GM12873 (cell line): ENCODE data around the gene RSL24D1.

Experiments
- CTCF ChIP-seq: IDR thresholded peaks from 2 replicates; pipeline ENCODE4 v1.5.1; 2012; ENCODE audit warnings: low read depth, mild to moderate bottlenecking, moderate library complexity, low read length, control low read depth; ENCODE audit not compliant: insufficient read depth; ENCODE audit errors: missing control alignments

The RSL24D1 gene

DNA sequence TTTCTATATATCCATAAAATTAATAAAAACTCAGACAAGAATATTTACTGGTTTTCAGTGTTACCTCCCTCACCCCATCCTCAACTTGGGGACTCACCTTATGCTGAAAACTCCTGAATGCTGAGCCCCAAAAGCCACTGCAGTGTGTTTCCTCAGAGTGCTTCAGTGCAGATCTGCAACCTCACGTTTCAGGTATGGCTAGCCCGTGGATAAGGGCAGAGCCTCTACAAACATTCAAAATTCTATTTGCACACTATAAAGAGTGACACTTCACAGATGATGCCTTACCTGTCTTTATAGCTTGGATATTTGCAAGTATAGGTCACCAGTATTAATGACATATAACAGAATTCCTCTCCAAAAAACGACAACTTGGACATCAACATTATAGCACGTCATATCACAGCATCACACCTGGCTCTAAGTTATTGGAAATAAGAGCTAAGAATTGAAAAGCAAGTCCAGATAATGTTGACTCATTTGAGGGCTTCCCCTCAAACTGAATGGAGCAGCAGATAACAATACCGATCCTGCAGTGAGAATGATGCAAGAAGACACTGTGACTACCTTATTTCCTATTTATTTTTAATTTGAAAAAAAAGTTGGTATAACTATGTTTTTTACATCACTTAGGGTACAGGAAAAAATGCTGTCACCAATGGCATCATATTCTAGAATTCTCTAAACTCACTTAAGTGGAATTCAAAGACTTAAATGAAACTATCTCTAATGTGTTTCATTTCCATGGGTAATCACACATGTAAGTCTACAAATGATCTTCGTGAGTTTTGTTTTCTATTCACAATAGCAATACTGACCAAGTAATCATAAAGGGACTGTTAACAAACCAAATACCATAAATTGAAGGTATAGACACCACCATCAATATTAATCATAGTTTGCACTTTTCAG is 40.7 kb upstream of the RSL24D1 start:
- no peak for TF ChIP-seq CTCF

- TF ChIP-seq CTCF = no peak
These were observed 38.9 kb upstream of the RSL24D1 start for GRCh38 chr15:55235546-55236036.

- no peak for TF ChIP-seq CTCF
These were observed 38.0 kb upstream of the RSL24D1 start for GRCh38 chr15:55234800-55235104.

GRCh38 chr15:55234104-55234799 is 37.5 kb upstream of the RSL24D1 start:
- TF ChIP-seq CTCF = no peak

DNA sequence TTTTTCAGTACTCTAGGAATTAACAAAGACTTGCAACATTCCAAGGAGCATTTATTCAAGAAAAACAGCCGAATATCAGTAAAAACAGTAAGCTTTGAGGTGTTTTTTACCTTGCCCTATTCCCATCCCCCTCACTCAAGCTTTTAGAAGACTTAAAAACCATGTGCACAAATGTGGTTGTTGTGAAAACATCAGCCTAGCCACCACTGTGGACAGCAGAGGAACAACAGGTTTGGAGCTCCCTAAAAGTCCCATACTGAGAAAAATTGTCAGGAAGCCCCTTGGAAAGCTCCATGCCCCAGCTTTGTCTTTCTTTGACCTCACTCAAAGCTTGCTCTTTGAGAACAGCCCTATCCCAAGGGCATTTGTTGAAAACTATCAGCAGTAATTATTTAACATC is 34.7 kb upstream of the RSL24D1 start:
- no peak for TF ChIP-seq CTCF

- no peak for TF ChIP-seq CTCF
These were observed 34.2 kb upstream of the RSL24D1 start for GRCh38 chr15:55230953-55231352.

DNA sequence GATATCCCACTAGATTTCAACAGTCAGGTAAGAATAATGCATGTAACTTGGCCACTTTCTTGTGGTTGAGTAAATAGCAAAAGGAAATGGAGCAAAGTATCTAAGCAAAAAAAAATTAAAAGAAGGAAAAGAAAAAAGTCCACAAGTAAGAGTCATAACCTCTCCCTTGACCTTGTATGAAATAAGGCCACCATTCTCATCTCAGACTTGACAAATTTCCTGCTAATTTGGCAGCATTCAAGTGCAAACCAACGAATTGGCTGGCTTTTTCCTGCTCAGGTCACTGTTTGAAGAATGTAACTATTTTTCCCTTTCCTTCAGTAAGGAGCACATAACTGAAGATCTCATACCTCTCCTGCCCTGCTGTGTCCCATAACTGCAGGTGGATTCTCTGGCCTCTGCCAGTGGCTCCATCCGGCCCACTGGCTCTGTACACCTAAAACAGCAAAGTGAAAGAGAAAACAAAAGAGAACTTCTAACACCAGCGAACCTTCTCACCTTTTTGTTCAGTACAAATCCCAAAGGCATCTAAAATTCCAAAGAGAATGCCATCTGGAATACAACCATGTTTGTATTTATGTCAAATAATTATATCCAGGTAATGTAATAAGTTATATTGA is 33.4 kb upstream of the RSL24D1 start:
- no peak for TF ChIP-seq CTCF
